Endothelial cell (in vitro differentiated cells): ENCODE measurements around the gene LRFN4. TPM values are rescaled to one million over a fixed set of nuclear protein-coding genes. Genes with fewer than 3 reads are reported as not detected.

Experiments
- DNase-seq: peaks from one replicate; pipeline ENCODE4 v3.0.0; 2021; ENCODE audit warnings: low spot score
- H3K27ac Mint-ChIP-seq: one replicate; pipeline ENCODE4 v1.8.0; 2021; ENCODE audit warnings: mixed read lengths, inconsistent platforms; ENCODE audit not compliant: unreplicated experiment
- H3K27me3 Mint-ChIP-seq: one replicate; pipeline ENCODE4 v1.8.0; 2021; ENCODE audit warnings: mild to moderate bottlenecking, moderate library complexity, mixed read lengths, inconsistent platforms; ENCODE audit not compliant: unreplicated experiment
- H3K36me3 Mint-ChIP-seq: one replicate; pipeline ENCODE4 v1.8.0; 2021; ENCODE audit warnings: mild to moderate bottlenecking, low read depth, mixed read lengths, inconsistent platforms; ENCODE audit not compliant: unreplicated experiment
- H3K4me1 Mint-ChIP-seq: one replicate; pipeline ENCODE4 v1.8.0; 2021; ENCODE audit warnings: mild to moderate bottlenecking, mixed read lengths, inconsistent platforms; ENCODE audit not compliant: unreplicated experiment
- H3K4me3 Mint-ChIP-seq: one replicate; pipeline ENCODE4 v1.8.0; 2021; ENCODE audit warnings: mild to moderate bottlenecking, mixed read lengths, inconsistent platforms; ENCODE audit not compliant: unreplicated experiment
- H3K9me3 Mint-ChIP-seq: one replicate; pipeline ENCODE4 v1.8.0; 2021; ENCODE audit warnings: mixed read lengths, inconsistent platforms; ENCODE audit not compliant: unreplicated experiment
- CTCF ChIP-seq: fragments of 200-600 bp; sonication (generic); IDR thresholded peaks from one replicate; pipeline ENCODE4 v1.5.0; 2021; ENCODE audit warnings: antibody characterized with exemption; ENCODE audit not compliant: unreplicated experiment
- long read RNA-seq: library from polyadenylated mRNA; unstranded; transcript quantifications from one replicate; pipeline ENCODE4 v2.0.0, GENCODE V29; 2020; ENCODE audit not compliant: unreplicated experiment
- total RNA-seq: library from RNA; stranded (reverse); fragmentation: NEBNext Ultra II Directional; extraction: Animal tissue kit (Norgen Biotek cat#: 25700); gene quantifications from one replicate; pipeline ENCODE4 v1.2.1, GENCODE V29; 2021; ENCODE audit not compliant: unreplicated experiment

Gene LRFN4
- 21.4 TPM for total RNA-seq
- long read RNA-seq, partial matches to known transcripts: 0 of 1 reads
- long read RNA-seq, other reads (novel, unspliced or antisense): 0 of 1 reads

GRCh38 chr11:66856496-66857233, at the start of gene LRFN4:
LRFN4 (plus strand) TSS chr11:66857064; CDS start chr11:66857745, 681 bp downstream.
- H3K27me3 Mint-ChIP-seq: peaks cover 22% of the 10 kb centered on the region
- no peak within 1 kb of the TSS for H3K27ac Mint-ChIP-seq
- H3K9me3 Mint-ChIP-seq: no peaks in the 10 kb centered on the region
- peaks cover 7% of the 10 kb centered on the region for H3K4me1 Mint-ChIP-seq
- DNase-seq: peak; percentile 53
- peaks cover 10% of the 10 kb centered on the region for H3K36me3 Mint-ChIP-seq
- peak within 1 kb of the TSS; percentile 93 for H3K4me3 Mint-ChIP-seq
- no peak for TF ChIP-seq CTCF

GRCh38 chr11:66809592-66809991, 47.3 kb upstream of the LRFN4 start:
- no peak for TF ChIP-seq CTCF
- no peak for DNase-seq
- no peaks in the 10 kb centered on the region for H3K36me3 Mint-ChIP-seq
- H3K9me3 Mint-ChIP-seq: no peaks in the 10 kb centered on the region
- H3K27me3 Mint-ChIP-seq: no peaks in the 10 kb centered on the region
- peaks cover 9% of the 10 kb centered on the region for H3K4me1 Mint-ChIP-seq
- H3K27ac Mint-ChIP-seq: no peak overlapping the region
- no peak overlapping the region for H3K4me3 Mint-ChIP-seq

GRCh38 chr11:66810576-66811185, 46.2 kb upstream of the LRFN4 start:
- Mint-ChIP-seq H3K9me3 (no peaks in the 10 kb centered on the region), H3K27me3 (no peaks in the 10 kb centered on the region), H3K4me1 (peaks cover 9% of the 10 kb centered on the region), H3K27ac (no peak overlapping the region), H3K4me3 (no peak overlapping the region), H3K36me3 (peaks cover 4% of the 10 kb centered on the region)
- no peak for DNase-seq
- TF ChIP-seq CTCF: no peak

- Mint-ChIP-seq H3K9me3 (no peaks in the 10 kb centered on the region), H3K27ac (no peak overlapping the region)
Observed at GRCh38 chr11:66814678-66815077, 42.2 kb upstream of the LRFN4 start.

More at GRCh38 chr11:66814678-66815077, 42.2 kb upstream of the LRFN4 start:
- TF ChIP-seq CTCF: no peak
- Mint-ChIP-seq H3K4me1 (peaks cover 9% of the 10 kb centered on the region), H3K36me3 (peaks cover 4% of the 10 kb centered on the region), H3K4me3 (no peak overlapping the region), H3K27me3 (no peaks in the 10 kb centered on the region)
- DNase-seq: no peak
